GM23338 (cell line): ENCODE results near the gene SPON2. TPM values are rescaled to one million over a fixed set of nuclear protein-coding genes. Genes with fewer than 3 reads are reported as not detected.

Source experiments
- ATAC-seq: fragments of 200-7000 bp; cut with Tn5 transposase; 3 replicates; pipeline ENCODE4 v1.9.1; 2020
- DNase-seq: peaks from one replicate; pipeline ENCODE4 v3.0.0-alpha.2; 2015; ENCODE audit warnings: low spot score
- H2AFZ ChIP-seq: fragments of 200-600 bp; sonication (generic); 2 replicates; pipeline ENCODE4 v1.8.0; 2016; ENCODE audit warnings: antibody characterized with exemption, mild to moderate bottlenecking, moderate library complexity
- H3F3A ChIP-seq: fragments of 200-600 bp; sonication (generic); replicated peaks from 2 replicates; pipeline ENCODE4 v1.8.0; 2017; ENCODE audit warnings: antibody characterized with exemption, mixed run types, low read depth
- H3K27ac ChIP-seq: fragments of 200-600 bp; sonication (generic); 2 replicates; pipeline ENCODE4 v1.6.1; 2016; ENCODE audit warnings: low read depth
- H3K27me3 ChIP-seq: fragments of 200-600 bp; sonication (generic); 2 replicates; pipeline ENCODE4 v1.8.0; 2016; ENCODE audit warnings: mild to moderate bottlenecking, mixed run types, moderate library complexity; ENCODE audit not compliant: insufficient read depth
- H3K36me3 ChIP-seq: fragments of 200-600 bp; sonication (generic); 2 replicates; pipeline ENCODE4 v1.8.0; 2016; ENCODE audit warnings: mild to moderate bottlenecking; ENCODE audit not compliant: insufficient read depth
- H3K4me1 ChIP-seq: fragments of 200-600 bp; sonication (generic); 2 replicates; pipeline ENCODE4 v1.8.0; 2016; ENCODE audit warnings: mild to moderate bottlenecking, moderate library complexity; ENCODE audit not compliant: insufficient read depth
- H3K4me2 ChIP-seq: fragments of 200-600 bp; sonication (generic); 2 replicates; pipeline ENCODE4 v1.7.1; 2017; ENCODE audit warnings: mixed run types
- H3K4me3 ChIP-seq: fragments of 200-600 bp; sonication (generic); 2 replicates; pipeline ENCODE4 v1.6.1; 2016; ENCODE audit warnings: mixed run types
- H3K79me2 ChIP-seq: fragments of 200-600 bp; sonication (generic); replicated peaks from 2 replicates; pipeline ENCODE4 v1.8.0; 2017; ENCODE audit warnings: mild to moderate bottlenecking; ENCODE audit not compliant: insufficient read depth
- H3K9me2 ChIP-seq: fragments of 200-600 bp; sonication (generic); 2 replicates; pipeline ENCODE4 v1.8.0; 2017; ENCODE audit not compliant: insufficient read depth
- H4K20me1 ChIP-seq: fragments of 200-600 bp; sonication (generic); replicated peaks from 2 replicates; pipeline ENCODE4 v1.8.0; 2017; ENCODE audit warnings: mild to moderate bottlenecking; ENCODE audit not compliant: insufficient read depth
- H3K27ac Mint-ChIP-seq: 2 replicates; pipeline ENCODE4 v1.8.0; 2020; ENCODE audit warnings: inconsistent platforms, mild to moderate bottlenecking, moderate library complexity, mixed read lengths
- H3K27me3 Mint-ChIP-seq: 3 replicates; pipeline ENCODE4 v1.8.0; 2022; ENCODE audit warnings: low read depth, mild to moderate bottlenecking, moderate library complexity, mixed read lengths, inconsistent platforms; ENCODE audit not compliant: insufficient read depth, poor library complexity
- H3K36me3 Mint-ChIP-seq: 3 replicates; pipeline ENCODE4 v1.8.0; 2021; ENCODE audit warnings: low read depth, mild to moderate bottlenecking, inconsistent platforms, moderate library complexity, mixed read lengths
- H3K4me1 Mint-ChIP-seq: 3 replicates; pipeline ENCODE4 v1.8.0; 2020; ENCODE audit warnings: mild to moderate bottlenecking, inconsistent platforms, mixed read lengths
- H3K4me3 Mint-ChIP-seq: 3 replicates; pipeline ENCODE4 v1.8.0; 2021; ENCODE audit warnings: moderate library complexity, mild to moderate bottlenecking, inconsistent platforms, mixed read lengths
- H3K9me3 Mint-ChIP-seq: 3 replicates; pipeline ENCODE4 v1.8.0; 2020; ENCODE audit warnings: moderate library complexity, mild to moderate bottlenecking, inconsistent platforms, mixed read lengths
- CREB1 ChIP-seq: fragments of 250-450 bp; sonication (Bioruptor Pico); IDR thresholded peaks from 2 replicates; pipeline ENCODE4 v1.5.0; 2020; ENCODE audit warnings: low read depth, mild to moderate bottlenecking, moderate library complexity
- EZH2 ChIP-seq: fragments of 200-600 bp; sonication (generic); IDR thresholded peaks from one replicate; pipeline ENCODE4 v1.8.0; 2017; ENCODE audit warnings: antibody characterized with exemption, mild to moderate bottlenecking, low read depth; ENCODE audit not compliant: unreplicated experiment
- EZH2phosphoT487 ChIP-seq: fragments of 200-600 bp; sonication (generic); IDR thresholded peaks from one replicate; pipeline ENCODE4 v1.8.1; 2018; ENCODE audit warnings: antibody characterized with exemption; ENCODE audit not compliant: unreplicated experiment
- JUNB ChIP-seq: IDR thresholded peaks from one replicate; pipeline ENCODE4 v1.6.1; 2016; ENCODE audit warnings: antibody characterized with exemption; ENCODE audit not compliant: unreplicated experiment
- STAT1 ChIP-seq: IDR thresholded peaks from one replicate; pipeline ENCODE4 v1.6.1; 2016; ENCODE audit warnings: antibody characterized with exemption; ENCODE audit not compliant: unreplicated experiment
- ZNF114 ChIP-seq: fragments of 250-450 bp; sonication (Bioruptor Pico); IDR thresholded peaks from 2 replicates; pipeline ENCODE4 v1.5.0; 2020; ENCODE audit warnings: mild to moderate bottlenecking, moderate library complexity
- ZNF331 ChIP-seq: fragments of 250-450 bp; sonication (Bioruptor Pico); IDR thresholded peaks from 2 replicates; pipeline ENCODE4 v1.5.0; 2020; ENCODE audit warnings: low read depth, mild to moderate bottlenecking, moderate library complexity
- polyA plus RNA-seq: library from polyadenylated mRNA; unstranded; fragments of >200 nt; fragmentation: Nextera tagmentation; extraction: Ambion mirVana; gene quantifications from 2 replicates; pipeline ENCODE4 v1.2.1, GENCODE V29; 2016
- total RNA-seq: library from RNA; depleted of rRNA; stranded (reverse); fragments of >200 nt; shearing (Covaris generic); gene quantifications from 2 replicates; pipeline ENCODE4 v1.2.3, GENCODE V29; 2014
- TF ChIP-seq, protein P1 (sequence below), 2 experiments: fragments of 200-600 bp in 1 of 2; sonication (generic) in 1 of 2; conservative IDR thresholded peaks; 2 replicates each; pipeline versions ENCODE4 v1.5.1 to v1.6.1; 2016 to 2017; ENCODE audit warnings: antibody characterized with exemption in 2 of 2, low read depth in 2 of 2, mild to moderate bottlenecking in 2 of 2, moderate library complexity in 1 of 2

SPON2 gene
- total and polyA plus RNA-seq, 2 experiments from 2014 or later, result 2.1 to 2.4 TPM

DNA sequence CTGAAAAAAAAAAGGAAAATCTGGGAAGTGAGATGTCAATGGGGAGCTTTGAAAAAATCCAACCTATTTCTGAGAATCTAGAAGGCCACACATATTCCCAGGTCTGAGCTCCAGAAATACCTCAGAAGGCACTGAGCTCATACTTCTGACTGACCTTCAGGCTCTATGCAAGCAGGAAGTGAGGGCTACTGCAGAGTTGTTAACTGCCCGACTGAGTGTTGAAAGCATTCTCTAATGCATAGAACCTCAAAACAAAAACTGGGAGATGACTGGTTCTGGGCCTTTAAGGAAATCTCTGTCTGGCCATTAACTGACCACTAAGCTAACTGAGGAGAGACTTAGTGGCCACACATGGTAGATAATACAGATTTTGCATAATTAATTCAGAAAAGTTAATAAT lies 7.6 kb upstream of the SPON2 start:
- no peak overlapping the region for H3K4me2 ChIP-seq
- no peak overlapping the region for H3K27ac Mint-ChIP-seq
- no peak overlapping the region for H3K27ac ChIP-seq
- H3K36me3 Mint-ChIP-seq, result peaks cover 3% of the 10 kb centered on the region; the same call in 2 of the 3 replicates
- no peaks in the 10 kb centered on the region for H3K9me2 ChIP-seq
- ATAC-seq (no peak), DNase-seq (no peak)
- no peak overlapping the region for H3K4me3 Mint-ChIP-seq
- H3K27me3 ChIP-seq, result 0 out of 2 replicates have a peak, but pooled peaks cover 7% of the 10 kb centered on the region
- H3K4me3 ChIP-seq, result no peak overlapping the region
- no peak overlapping the region for H2AFZ ChIP-seq
- H3K4me1 ChIP-seq, result no peaks in the 10 kb centered on the region
- H3K9me3 Mint-ChIP-seq, result peaks cover 52% of the 10 kb centered on the region
- H3F3A ChIP-seq, result no peaks in the 10 kb centered on the region
- H4K20me1 ChIP-seq, result no peaks in the 10 kb centered on the region
- H3K27me3 Mint-ChIP-seq, result peaks cover 7% of the 10 kb centered on the region
- H3K36me3 ChIP-seq, result 0 out of 2 replicates have a peak, but pooled peaks cover 7% of the 10 kb centered on the region
- no peak for TF ChIP-seq CREB1 (CRISPR knock-in tag)
- TF ChIP-seq ZNF114 (CRISPR knock-in tag), result no peak
- no peak for TF ChIP-seq EZH2
- no peak for TF ChIP-seq EZH2phosphoT487
- TF ChIP-seq, protein P1, sequence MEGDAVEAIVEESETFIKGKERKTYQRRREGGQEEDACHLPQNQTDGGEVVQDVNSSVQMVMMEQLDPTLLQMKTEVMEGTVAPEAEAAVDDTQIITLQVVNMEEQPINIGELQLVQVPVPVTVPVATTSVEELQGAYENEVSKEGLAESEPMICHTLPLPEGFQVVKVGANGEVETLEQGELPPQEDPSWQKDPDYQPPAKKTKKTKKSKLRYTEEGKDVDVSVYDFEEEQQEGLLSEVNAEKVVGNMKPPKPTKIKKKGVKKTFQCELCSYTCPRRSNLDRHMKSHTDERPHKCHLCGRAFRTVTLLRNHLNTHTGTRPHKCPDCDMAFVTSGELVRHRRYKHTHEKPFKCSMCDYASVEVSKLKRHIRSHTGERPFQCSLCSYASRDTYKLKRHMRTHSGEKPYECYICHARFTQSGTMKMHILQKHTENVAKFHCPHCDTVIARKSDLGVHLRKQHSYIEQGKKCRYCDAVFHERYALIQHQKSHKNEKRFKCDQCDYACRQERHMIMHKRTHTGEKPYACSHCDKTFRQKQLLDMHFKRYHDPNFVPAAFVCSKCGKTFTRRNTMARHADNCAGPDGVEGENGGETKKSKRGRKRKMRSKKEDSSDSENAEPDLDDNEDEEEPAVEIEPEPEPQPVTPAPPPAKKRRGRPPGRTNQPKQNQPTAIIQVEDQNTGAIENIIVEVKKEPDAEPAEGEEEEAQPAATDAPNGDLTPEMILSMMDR (conservative IDR thresholded peaks at IDR 0.05; ENCODE audit: low read depth in 2 of 2), result no peak
- H3K4me1 Mint-ChIP-seq, result no peaks in the 10 kb centered on the region
- no peaks in the 10 kb centered on the region for H3K79me2 ChIP-seq

DNA sequence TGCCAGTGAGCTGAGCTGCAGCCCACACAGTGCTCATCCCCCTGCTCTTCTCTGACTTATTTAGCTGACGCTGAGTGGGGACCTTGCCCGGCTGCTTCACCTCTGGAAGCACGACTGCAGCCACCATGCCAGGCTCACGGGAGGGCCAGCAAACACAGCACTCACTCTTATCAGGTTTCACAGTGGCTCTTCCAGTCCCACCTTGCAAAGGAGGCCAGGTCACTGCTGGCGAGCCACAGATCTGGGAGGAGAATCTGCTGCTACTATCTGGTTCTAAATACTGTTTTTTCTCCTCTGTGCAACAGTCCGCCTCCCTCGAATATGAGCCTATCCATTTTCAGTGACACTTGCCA lies 6.7 kb upstream of the SPON2 start:
- Histone ChIP-seq H3K36me3 (0 out of 2 replicates have a peak, but pooled peaks cover 7% of the 10 kb centered on the region), H3K27me3 (peaks cover 14% of the 10 kb centered on the region), H3K27ac (no peak overlapping the region), H3K9me2 (no peaks in the 10 kb centered on the region), H3K4me3 (no peak overlapping the region), H3F3A (no peaks in the 10 kb centered on the region), H2AFZ (no peak overlapping the region), H3K79me2 (no peaks in the 10 kb centered on the region), H3K4me1 (no peaks in the 10 kb centered on the region), H3K4me2 (no peak overlapping the region), H4K20me1 (no peaks in the 10 kb centered on the region)
- no peak for TF ChIP-seq ZNF331 (CRISPR knock-in tag)
- TF ChIP-seq ZNF114 (CRISPR knock-in tag), result no peak
- no peak for TF ChIP-seq JUNB
- TF ChIP-seq STAT1, result no peak
- ATAC-seq (no peak), DNase-seq (no peak)
- Mint-ChIP-seq H3K27ac (no peak overlapping the region), H3K27me3 (peaks cover 9% of the 10 kb centered on the region), H3K9me3 (peaks cover 47% of the 10 kb centered on the region), H3K4me3 (no peak overlapping the region), H3K4me1 (no peaks in the 10 kb centered on the region), H3K36me3 (peaks cover 3% of the 10 kb centered on the region; the same call in 2 of the 3 replicates)
